Measurements from ENCODE around the gene ATP11B.

- TF ChIP-seq CTCF (IDR thresholded peaks at IDR 0.05) (no peak), POLR2A (IDR thresholded peaks at IDR 0.05) (no peak), POLR2AphosphoS5 (IDR thresholded peaks at IDR 0.05) (no peak)
Measured at GRCh38 chr3:182957676-182958266, 164.5 kb downstream of the ATP11B start.
